HEK293T (cell line): ENCODE measurements around the gene GPR152.

Experiments
- CTCF ChIA-PET: fragments of 350-600 bp; formaldehyde crosslinking; extraction: SDS; loops from one replicate; lab custom pipeline; 2021; ENCODE audit warnings: antibody characterized with exemption, inconsistent platforms; lab: Yijun Ruan, JAX
- POLR2A ChIA-PET: fragments of 350-600 bp; formaldehyde crosslinking; extraction: SDS; loops from one replicate; lab custom pipeline; 2020; ENCODE audit warnings: antibody characterized with exemption, inconsistent platforms; lab: Yijun Ruan, JAX
- DNase-seq: peaks from one replicate; pipeline ENCODE4 v3.0.0; 2012; ENCODE audit warnings: mixed read lengths; ENCODE audit errors: extremely low spot score
- ARNT ChIP-seq: fragments of 450-650 bp; IDR thresholded peaks from 2 replicates; pipeline ENCODE4 v1.6.1; 2017; ENCODE audit warnings: mild to moderate bottlenecking
- BHLHE40 ChIP-seq: fragments of 450-650 bp; IDR thresholded peaks from 2 replicates; pipeline ENCODE4 v1.6.1; 2016; ENCODE audit warnings: mild to moderate bottlenecking, moderate library complexity, borderline replicate concordance
- CTBP1 ChIP-seq: fragments of 450-650 bp; IDR thresholded peaks from 2 replicates; pipeline ENCODE4 v1.6.1; 2016; ENCODE audit warnings: borderline replicate concordance
- ELF4 ChIP-seq: fragments of 450-650 bp; IDR thresholded peaks from 2 replicates; pipeline ENCODE4 v1.6.1; 2017; ENCODE audit warnings: antibody characterized with exemption
- FOXA1 ChIP-seq: fragments of 450-650 bp; IDR thresholded peaks from 2 replicates; pipeline ENCODE4 v1.6.1; 2016; ENCODE audit warnings: mild to moderate bottlenecking
- FOXK2 ChIP-seq: fragments of 450-650 bp; IDR thresholded peaks from 2 replicates; pipeline ENCODE4 v1.6.1; 2016; ENCODE audit warnings: mild to moderate bottlenecking
- FOXM1 ChIP-seq: fragments of 450-650 bp; IDR thresholded peaks from 2 replicates; pipeline ENCODE4 v1.6.1; 2017; ENCODE audit warnings: mild to moderate bottlenecking, borderline replicate concordance
- HDGF ChIP-seq: fragments of 450-650 bp; IDR thresholded peaks from 2 replicates; pipeline ENCODE4 v1.6.1; 2017; ENCODE audit warnings: antibody characterized with exemption, borderline replicate concordance
- L3MBTL2 ChIP-seq: fragments of 450-650 bp; conservative IDR thresholded peaks from 2 replicates; pipeline ENCODE4 v1.6.1; 2016; ENCODE audit warnings: mild to moderate bottlenecking
- LEF1 ChIP-seq: fragments of 450-650 bp; IDR thresholded peaks from 2 replicates; pipeline ENCODE4 v1.6.1; 2017; ENCODE audit warnings: mild to moderate bottlenecking, borderline replicate concordance
- NFRKB ChIP-seq: fragments of 450-650 bp; IDR thresholded peaks from 2 replicates; pipeline ENCODE4 v1.6.1; 2016; ENCODE audit warnings: mild to moderate bottlenecking, moderate library complexity
- SP1 ChIP-seq: fragments of 450-650 bp; IDR thresholded peaks from 2 replicates; pipeline ENCODE4 v1.6.1; 2017
- SUZ12 ChIP-seq: fragments of 450-650 bp; IDR thresholded peaks from 2 replicates; pipeline ENCODE4 v1.6.1; 2016; ENCODE audit warnings: mild to moderate bottlenecking
- TARDBP ChIP-seq: fragments of 450-650 bp; IDR thresholded peaks from 2 replicates; pipeline ENCODE4 v1.6.1; 2016
- ZNF384 ChIP-seq: fragments of 450-650 bp; IDR thresholded peaks from 2 replicates; pipeline ENCODE4 v1.6.1; 2016
- TF ChIP-seq, protein P1 (sequence below): fragments of 450-650 bp; IDR thresholded peaks from 2 replicates; pipeline ENCODE4 v1.6.1; 2016

The GPR152 gene

DNA sequence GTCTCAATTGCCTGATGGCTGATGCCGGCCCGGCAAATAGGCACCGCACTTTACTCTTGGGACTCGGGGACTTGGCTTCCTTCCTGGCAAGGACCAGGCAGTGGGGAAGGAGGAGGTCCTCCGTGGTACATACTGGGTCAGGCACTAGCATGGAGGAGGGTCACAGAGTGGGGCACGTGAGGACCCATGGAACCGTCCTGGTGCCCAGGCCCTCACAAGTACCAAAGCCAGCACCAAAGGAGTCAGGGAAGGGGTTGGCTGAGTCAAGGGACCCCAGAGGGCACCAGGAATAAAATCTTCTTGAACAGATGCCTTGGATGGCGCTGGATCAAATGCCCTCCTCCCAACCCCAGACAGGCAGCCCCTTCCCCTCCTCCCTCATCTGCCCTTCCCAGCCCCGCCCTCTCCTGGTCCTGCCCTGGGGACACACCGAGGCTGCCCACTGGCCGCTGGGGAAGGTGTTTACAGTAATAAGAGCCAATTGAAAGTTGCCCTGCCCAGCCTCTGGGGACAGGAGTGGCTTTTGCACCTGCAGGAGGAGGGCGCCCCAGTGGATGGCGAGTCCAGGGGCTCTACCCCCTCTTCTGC, 42.7 kb downstream of the GPR152 start:
- DNase-seq = no peak
- TF ChIP-seq L3MBTL2 (no peak), BHLHE40 (no peak), FOXA1 (no peak), SUZ12 (no peak), ZNF384 (no peak), LEF1 (no peak), SP1 (no peak)
- ChIA-PET CTCF (no interaction called here), POLR2A (no interaction called here)

DNA sequence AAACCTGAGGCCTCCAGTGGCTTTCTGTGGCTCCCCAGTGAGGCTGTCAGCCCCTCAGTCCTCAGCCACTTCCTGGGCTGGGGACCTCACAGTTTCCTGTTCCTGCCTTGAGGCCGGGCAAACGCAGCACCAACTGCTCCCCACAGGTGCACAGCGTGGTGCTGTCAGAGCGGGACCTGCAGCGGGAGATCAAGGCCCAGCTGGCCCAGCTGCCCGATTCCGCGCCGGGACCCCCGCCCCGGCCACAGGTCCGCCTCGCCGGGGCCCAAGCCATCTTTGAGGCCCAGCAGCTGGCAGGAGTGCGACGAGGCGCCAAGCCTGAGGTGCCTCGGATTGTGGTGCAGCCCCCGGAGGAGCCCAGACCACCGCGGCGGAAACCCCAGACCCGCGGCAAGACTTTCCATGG, 43.3 kb downstream of the GPR152 start:
- ChIA-PET POLR2A (no interaction called here), CTCF (no interaction called here)

DNA sequence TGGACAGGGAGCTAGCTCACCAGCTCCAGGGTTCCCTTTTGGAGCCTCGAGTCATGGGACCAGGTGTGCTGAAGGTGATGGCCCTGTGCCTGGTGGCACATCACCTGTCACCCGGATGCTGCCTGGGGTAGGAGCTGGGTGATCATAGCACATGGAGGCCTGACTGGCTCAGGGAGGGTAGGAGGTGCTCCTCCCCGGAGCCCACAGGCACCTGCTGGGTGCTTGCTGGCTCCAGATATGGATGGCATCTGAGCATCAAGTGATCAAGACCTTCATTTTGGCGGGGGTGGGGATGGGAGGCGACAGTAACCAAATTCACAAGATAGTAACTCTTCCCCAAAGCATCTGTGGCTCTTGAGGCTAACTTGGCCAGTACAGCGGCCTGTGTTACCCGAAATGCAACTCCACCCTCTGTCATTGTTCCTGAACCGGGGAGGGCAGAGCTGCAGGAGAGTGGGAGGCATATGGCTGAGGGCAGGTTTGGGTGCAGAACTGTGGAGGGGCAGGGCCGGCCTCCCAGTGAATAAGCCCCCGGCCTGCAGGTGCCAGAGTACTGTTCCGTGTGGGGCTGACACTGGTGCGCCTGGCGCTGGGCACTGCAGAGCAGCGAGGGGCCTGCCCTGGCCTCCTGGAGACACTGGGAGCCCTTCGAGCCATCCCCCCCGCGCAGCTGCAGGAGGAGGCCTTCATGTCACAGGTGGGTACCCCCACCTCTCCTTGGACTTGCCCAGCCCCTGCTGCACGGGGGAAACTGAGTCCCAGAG, 43.9 kb downstream of the GPR152 start:
- no peak for DNase-seq
- no peak for TF ChIP-seq ZNF384
- no peak for TF ChIP-seq FOXM1
- no peak for TF ChIP-seq CTBP1
- TF ChIP-seq, protein P1, sequence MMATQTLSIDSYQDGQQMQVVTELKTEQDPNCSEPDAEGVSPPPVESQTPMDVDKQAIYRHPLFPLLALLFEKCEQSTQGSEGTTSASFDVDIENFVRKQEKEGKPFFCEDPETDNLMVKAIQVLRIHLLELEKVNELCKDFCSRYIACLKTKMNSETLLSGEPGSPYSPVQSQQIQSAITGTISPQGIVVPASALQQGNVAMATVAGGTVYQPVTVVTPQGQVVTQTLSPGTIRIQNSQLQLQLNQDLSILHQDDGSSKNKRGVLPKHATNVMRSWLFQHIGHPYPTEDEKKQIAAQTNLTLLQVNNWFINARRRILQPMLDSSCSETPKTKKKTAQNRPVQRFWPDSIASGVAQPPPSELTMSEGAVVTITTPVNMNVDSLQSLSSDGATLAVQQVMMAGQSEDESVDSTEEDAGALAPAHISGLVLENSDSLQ = no peak
- TF ChIP-seq BHLHE40 = no peak
- TF ChIP-seq ELF4 = no peak
- TF ChIP-seq FOXA1 = no peak
- TF ChIP-seq NFRKB = no peak
- no peak for TF ChIP-seq SP1
- no peak for TF ChIP-seq FOXK2
- TF ChIP-seq L3MBTL2 = no peak
- no peak for TF ChIP-seq LEF1
- no peak for TF ChIP-seq ARNT
- TF ChIP-seq HDGF = no peak
- no peak for TF ChIP-seq SUZ12
- TF ChIP-seq TARDBP = no peak
- CTCF ChIA-PET = no interaction called here
- POLR2A ChIA-PET = interaction anchor here (1.9 kb wide), 1 partner anchor 11 kb away, joined by 6 read pairs; no protein-coding TSS in a partner anchor

More for the DNA sequence above, 43.3 kb downstream of the GPR152 start:
- TF ChIP-seq TARDBP (no peak), HDGF (no peak), SUZ12 (no peak), FOXK2 (no peak), FOXM1 (no peak), ELF4 (no peak), BHLHE40 (no peak), L3MBTL2 (no peak), SP1 (no peak), CTBP1 (no peak), ARNT (no peak)
- TF ChIP-seq, protein P1 = no peak
- no peak for DNase-seq

DNA sequence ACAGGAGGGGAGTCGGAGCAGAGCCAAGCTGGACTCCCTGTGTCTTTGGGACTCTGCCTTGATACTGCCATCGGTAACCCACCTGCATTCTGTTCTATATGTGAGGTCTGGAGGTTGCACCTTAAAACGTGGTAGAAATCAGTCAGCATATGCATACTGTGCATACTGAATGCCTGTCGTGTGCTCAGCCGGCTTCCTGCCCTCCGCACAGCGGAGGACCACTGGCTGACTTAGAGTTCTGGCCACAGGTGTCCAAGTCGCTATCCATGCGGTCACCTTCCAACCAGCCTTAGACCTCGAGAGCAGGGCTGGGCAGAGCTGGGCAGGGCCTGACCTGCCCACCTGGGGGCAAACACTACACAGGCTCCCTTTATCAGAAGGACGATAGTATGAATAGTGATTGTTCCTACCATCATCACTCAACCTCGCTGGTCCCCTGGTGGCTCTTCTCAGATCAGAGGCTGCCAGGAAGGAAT, 44.8 kb downstream of the GPR152 start:
- TF ChIP-seq TARDBP (no peak), FOXA1 (no peak), FOXK2 (no peak), SUZ12 (no peak), CTBP1 (no peak), BHLHE40 (no peak), NFRKB (no peak), FOXM1 (no peak), ZNF384 (no peak), ELF4 (no peak)
- POLR2A ChIA-PET = interaction anchor here (1.6 to 1.9 kb wide), 2 partner anchors 12 to 16 kb away, joined by 6 to 7 read pairs; partner anchors contain the start of gene RAD9A
- DNase-seq = no peak
- CTCF ChIA-PET = interaction anchor here (1.0 to 1.2 kb wide), 2 partner anchors 13 to 61 kb away, joined by 3 to 4 read pairs; partner anchors contain the start of gene TMEM134

DNA sequence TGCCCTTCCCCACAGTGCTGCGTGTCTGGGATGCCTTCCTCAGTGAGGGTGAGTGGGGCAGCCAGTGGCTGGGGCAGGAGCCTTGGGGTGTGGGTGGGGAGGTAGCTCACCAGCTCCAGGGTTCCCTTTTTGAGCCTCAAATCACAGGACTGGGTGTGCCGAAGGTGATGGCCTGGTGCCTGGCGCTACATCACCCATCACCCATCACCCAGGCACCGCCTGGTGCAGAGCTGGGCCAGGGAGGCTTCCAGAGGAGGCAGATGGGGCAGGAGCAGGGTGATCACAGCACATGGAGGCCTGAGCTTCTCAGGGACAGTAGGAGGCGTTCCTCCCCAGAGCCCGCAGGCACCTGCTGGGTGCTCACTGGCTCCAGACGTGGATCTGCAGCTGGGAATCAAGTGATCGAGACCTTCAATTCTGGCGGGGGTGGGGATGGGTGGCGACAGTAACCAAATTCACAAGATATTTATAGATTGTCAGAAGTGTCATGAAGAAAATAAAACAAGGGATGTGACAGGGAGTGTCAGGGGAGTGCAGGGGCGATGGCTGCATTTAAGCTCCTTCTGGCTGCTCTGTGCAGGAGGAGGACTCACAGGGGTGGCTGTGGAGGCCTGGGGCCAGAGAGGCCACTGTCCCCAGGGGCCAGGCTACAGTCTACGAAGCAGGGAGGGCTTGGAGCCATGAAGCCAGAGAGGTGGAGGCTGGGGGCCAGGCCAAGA, 45.4 kb downstream of the GPR152 start:
- TF ChIP-seq LEF1 (no peak), FOXK2 (no peak), ZNF384 (no peak), ELF4 (no peak), ARNT (no peak), BHLHE40 (no peak), NFRKB (no peak), SP1 (no peak), FOXA1 (no peak), L3MBTL2 (no peak)
- TF ChIP-seq, protein P1 = no peak
- ChIA-PET CTCF (interaction anchor here (1.0 to 1.2 kb wide), 2 partner anchors 14 to 61 kb away, joined by 3 to 4 read pairs; partner anchors contain the start of gene TMEM134), POLR2A (interaction anchor here (1.6 to 1.9 kb wide), 2 partner anchors 13 to 16 kb away, joined by 6 to 7 read pairs; partner anchors contain the start of gene RAD9A)
- no peak for DNase-seq
